SH-SY5Y (cell line): ENCODE data around the gene SRPK3.

Experiments
- GATA2 ChIP-seq: IDR thresholded peaks from 2 replicates; pipeline ENCODE4 v1.6.1; 2011; ENCODE audit warnings: mild to moderate bottlenecking, low read depth, low read length
- GATA3 ChIP-seq: IDR thresholded peaks from 2 replicates; pipeline ENCODE4 v1.6.1; 2011; ENCODE audit warnings: low read depth, mild to moderate bottlenecking, low read length, moderate library complexity

DNA sequence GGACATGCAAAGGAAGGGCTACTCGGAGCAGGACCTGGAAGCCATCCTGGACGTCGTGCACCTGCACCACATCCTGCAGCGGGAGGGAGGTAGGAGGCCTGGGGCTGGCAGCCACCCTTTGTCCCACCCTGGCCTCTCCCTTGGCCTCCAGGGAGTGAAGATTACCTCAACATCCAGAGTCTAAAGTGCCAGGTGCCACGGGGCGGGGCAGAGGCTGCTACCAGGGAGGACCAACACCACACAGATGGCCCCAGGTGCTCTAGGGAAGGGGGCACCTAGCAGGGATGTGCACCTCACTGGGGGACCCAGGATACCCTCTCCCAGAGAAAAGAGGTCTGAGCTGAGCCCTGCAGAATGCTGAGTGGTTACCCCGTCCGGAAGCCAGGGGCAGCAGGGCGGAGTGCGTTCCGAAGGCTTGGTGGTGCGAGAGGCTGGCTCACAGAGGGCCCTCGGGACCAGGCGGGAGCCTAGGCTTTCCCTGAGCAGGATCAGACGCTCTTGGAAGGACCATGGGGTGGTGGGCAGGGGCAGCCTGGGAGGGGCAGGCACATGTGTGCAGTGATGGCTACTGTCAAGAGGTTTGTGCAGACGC lies 40.1 kb upstream of the SRPK3 start:
- TF ChIP-seq GATA2 (no peak), GATA3 (no peak)
